Spleen (tissue), 11 donors: Measurements from ENCODE around the gene ZFYVE16. TPM values are rescaled to one million over a fixed set of nuclear protein-coding genes. Genes with fewer than 3 reads are reported as not detected.

Source experiments
- DNase-seq: peaks from one replicate; pipeline ENCODE4 v3.0.0-alpha.2; 2020
- H3K27ac ChIP-seq, 8 donors: fragments of 200-600 bp; sonication (generic) in 7 of 8; 1 replicate in 4 of 8; 2 replicates in 4 of 8; pipeline versions ENCODE4 v1.5.0 to v1.8.0; 2016 to 2021; ENCODE audit warnings: inconsistent platforms in 4 of 8, mild to moderate bottlenecking in 4 of 8, moderate library complexity in 1 of 8
- H3K27me3 ChIP-seq, 7 donors: fragments of 200-600 bp; sonication (generic) in 6 of 7; replicated peaks in 1 of 7; 1 replicate in 4 of 7; 2 replicates in 3 of 7; pipeline versions ENCODE4 v1.5.0 to v1.8.0; 2016 to 2021; ENCODE audit warnings: inconsistent platforms in 3 of 7, mild to moderate bottlenecking in 1 of 7
- H3K36me3 ChIP-seq, 6 donors: fragments of 200-600 bp; sonication (generic) in 5 of 6; 1 replicate in 4 of 6; 2 replicates in 2 of 6; pipeline versions ENCODE4 v1.5.0 to v1.8.0; 2016 to 2021; ENCODE audit warnings: inconsistent platforms in 2 of 6
- H3K4me1 ChIP-seq, 6 donors: fragments of 200-600 bp; sonication (generic) in 5 of 6; 1 replicate in 3 of 6; 2 replicates in 3 of 6; pipeline versions ENCODE4 v1.5.0 to v1.8.0; 2016 to 2021; ENCODE audit warnings: inconsistent platforms in 3 of 6
- H3K4me3 ChIP-seq, 8 donors: fragments of 200-600 bp; sonication (generic) in 7 of 8; 1 replicate in 4 of 8; 2 replicates in 4 of 8; pipeline versions ENCODE4 v1.5.0 to v1.8.0; 2016 to 2021; ENCODE audit warnings: inconsistent platforms in 4 of 8, mild to moderate bottlenecking in 4 of 8, moderate library complexity in 2 of 8
- H3K9me3 ChIP-seq, 8 donors: fragments of 200-600 bp; sonication (generic) in 7 of 8; 1 replicate in 4 of 8; 2 replicates in 4 of 8; pipeline versions ENCODE4 v1.5.0 to v1.8.0; 2016 to 2021; ENCODE audit warnings: inconsistent platforms in 4 of 8
- CTCF ChIP-seq, 11 experiments: fragments of 200-600 bp in 7 of 11; fragments of 450-650 bp in 4 of 11; sonication (generic) in 4 of 11; IDR thresholded peaks in 8 of 11; conservative IDR thresholded peaks in 3 of 11; 1 replicate in 7 of 11; 2 replicates in 4 of 11; pipeline versions ENCODE4 v1.4.0 to v1.8.0; 2016 to 2021; ENCODE audit warnings: antibody characterized with exemption in 11 of 11, inconsistent platforms in 4 of 11, mild to moderate bottlenecking in 1 of 11
- POLR2A ChIP-seq, 3 donors: fragments of 450-650 bp; IDR thresholded peaks; one replicate each; pipeline ENCODE4 v1.5.1; 2017; ENCODE audit warnings: antibody characterized with exemption in 3 of 3, mild to moderate bottlenecking in 1 of 3
- POLR2AphosphoS5 ChIP-seq, 3 donors: sonication (generic); formaldehyde crosslinking; IDR thresholded peaks; one replicate each; pipeline ENCODE4 v1.5.1; 2017; ENCODE audit warnings: antibody characterized with exemption in 3 of 3
- WGBS, 5 donors: extraction: QIAGEN DNeasy Blood & Tissue Kit in 3 of 5; methylation state at CpG; one replicate each; pipeline versions ENCODE4 v1.1.5 to v1.1.7; 2013 to 2018; 5-methylcytosine and 5-hydroxymethylcytosine counted together
- intact Hi-C: fragments of 100-400 bp; cut with DNase I; formaldehyde crosslinking; loops from one replicate; pipeline ENCODE4 v1.15.0; 2023; ENCODE audit warnings: low total_unique reads
- polyA plus RNA-seq, 3 donors: library from polyadenylated mRNA; stranded (reverse); fragments of 200-250 nt; gene quantifications; one replicate each; pipeline ENCODE4 v1.2.1, GENCODE V29; 2013
- total RNA-seq, 7 donors: library from RNA; depleted of rRNA in 3 of 7; stranded (reverse); fragments of >200 nt in 3 of 7; fragmentation: NEBNext Ultra II Directional in 4 of 7; extraction: Animal tissue kit (Norgen Biotek cat#: 25700) in 4 of 7; gene quantifications; one replicate each; pipeline versions ENCODE4 v1.1.0 to v1.2.1, GENCODE V29; 2016 to 2021
- donor health status: healthy with polysubstance abuse.
- donor health status: DM: no; HTN: no; CAD: no; lungs with moderate emphysema.
- donor health status: DM: no; HTN: no; CAD: no.
- donor health status: Bipolar disorder and iron deficiency.
- donor health status: healthy.
- donor health status: DM: no; HTN: no; CAD: no.
- donor health status: DM: yes; HTN: yes; CAD: no.

ZFYVE16 gene
- total and polyA plus RNA-seq, 10 donors, result 8.5 to 67.8 (median 51.7) TPM

GRCh38 chr5:80439213-80439612 lies 31.3 kb downstream of the ZFYVE16 start:
- intact Hi-C loops, result no loop called here
- Histone ChIP-seq H3K36me3 (peaks cover 0 to 96% (median 33%) of the 10 kb centered on the region in 6 donors), H3K9me3 (no peaks in the 10 kb centered on the region)

GRCh38 chr5:80442742-80443141 lies 34.9 kb downstream of the ZFYVE16 start:
- intact Hi-C loops, result no loop called here
- Histone ChIP-seq H3K9me3 (no peaks in the 10 kb centered on the region), H3K4me3 (no peak overlapping the region), H3K36me3 (peaks cover 0 to 92% (median 39%) of the 10 kb centered on the region in 6 donors), H3K27me3 (no peaks in the 10 kb centered on the region), H3K4me1 (peaks cover 0 to 3% (median 0%) of the 10 kb centered on the region in 6 donors), H3K27ac (no peak overlapping the region)
- DNase-seq, result no peak
- TF ChIP-seq CTCF (IDR thresholded peaks at IDR 0.05 in 8 of 11, conservative IDR thresholded peaks at IDR 0.05 in 3 of 11) (no peak), POLR2AphosphoS5 (IDR thresholded peaks at IDR 0.05) (no peak)

More at GRCh38 chr5:80439213-80439612, 31.3 kb downstream of the ZFYVE16 start:
- Histone ChIP-seq H3K4me3 (no peak overlapping the region), H3K27me3 (no peaks in the 10 kb centered on the region), H3K27ac (no peak overlapping the region), H3K4me1 (peaks cover 0 to 3% (median 0%) of the 10 kb centered on the region in 6 donors)
- DNase-seq, result no peak
- TF ChIP-seq POLR2A (IDR thresholded peaks at IDR 0.05) (no peak), POLR2AphosphoS5 (IDR thresholded peaks at IDR 0.05) (no peak), CTCF (IDR thresholded peaks at IDR 0.05 in 8 of 11, conservative IDR thresholded peaks at IDR 0.05 in 3 of 11) (no peak)

- WGBS, 5 donors, result 69 to 89% (median 79%) methylated on average over 2 of the region's 2 CpGs
- TF ChIP-seq POLR2AphosphoS5 (IDR thresholded peaks at IDR 0.05) (no peak), CTCF (IDR thresholded peaks at IDR 0.05 in 8 of 11, conservative IDR thresholded peaks at IDR 0.05 in 3 of 11) (no peak), POLR2A (IDR thresholded peaks at IDR 0.05) (no peak)
- Histone ChIP-seq H3K27me3 (no peaks in the 10 kb centered on the region), H3K27ac (no peak overlapping the region), H3K36me3 (peaks cover 0 to 100% (median 58%) of the 10 kb centered on the region in 6 donors), H3K4me3 (no peak overlapping the region), H3K9me3 (no peaks in the 10 kb centered on the region), H3K4me1 (no peaks in the 10 kb centered on the region)
- intact Hi-C loops, result no loop called here
- no peak for DNase-seq
Measured at GRCh38 chr5:80453366-80453765, 45.5 kb downstream of the ZFYVE16 start.

- Histone ChIP-seq H3K27me3 (no peaks in the 10 kb centered on the region), H3K27ac (no peak overlapping the region), H3K4me3 (no peak overlapping the region), H3K36me3 (peaks cover 0 to 100% (median 65%) of the 10 kb centered on the region in 6 donors), H3K4me1 (peaks cover 0 to 15% (median 2%) of the 10 kb centered on the region in 6 donors), H3K9me3 (peaks cover 0 to 45% (median 36%) of the 10 kb centered on the region in 8 donors)
- intact Hi-C loops, result no loop called here
- 90 to 97% (median 94%) methylated on average over 4 of the region's 4 CpGs for WGBS, 5 donors
- no peak for DNase-seq
- TF ChIP-seq POLR2AphosphoS5 (IDR thresholded peaks at IDR 0.05) (no peak), POLR2A (IDR thresholded peaks at IDR 0.05) (no peak), CTCF (IDR thresholded peaks at IDR 0.05 in 8 of 11, conservative IDR thresholded peaks at IDR 0.05 in 3 of 11) (no peak)
Measured at GRCh38 chr5:80463269-80463668, 55.4 kb downstream of the ZFYVE16 start.
